ENCODE data around the gene SLC38A11.

Gene SLC38A11

DNA sequence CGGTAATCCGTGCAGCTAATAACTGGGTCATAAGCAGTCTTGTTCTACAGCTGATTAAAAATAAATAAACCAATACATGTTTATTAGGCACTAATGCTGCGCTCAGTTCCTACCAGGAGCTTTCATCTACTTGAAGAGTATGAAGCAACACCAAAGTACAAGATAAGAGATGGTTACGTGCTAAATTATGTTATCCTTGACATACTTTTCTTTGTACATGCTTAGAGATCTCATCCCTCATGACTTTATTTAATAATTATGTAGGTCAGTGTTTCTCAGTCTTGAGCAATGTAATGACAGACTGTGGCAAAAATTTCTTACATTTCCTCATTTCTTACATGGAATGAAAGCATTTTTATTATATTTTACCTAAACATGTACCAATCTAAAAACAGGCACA is 59.1 kb downstream of the SLC38A11 start:
- Mint-ChIP-seq H3K9me3 (peaks cover 13% of the 10 kb centered on the region), H3K36me3 (ENCODE audit: low read depth) (no peaks in the 10 kb centered on the region), H3K27me3 (ENCODE audit: low read depth) (peaks cover 12% of the 10 kb centered on the region), H3K27ac (no peak overlapping the region), H3K4me1 (ENCODE audit: low read depth) (peaks cover 9% of the 10 kb centered on the region), H3K4me3 (no peak overlapping the region)
- DNase-seq (ENCODE audit: low spot score): no peak

DNA sequence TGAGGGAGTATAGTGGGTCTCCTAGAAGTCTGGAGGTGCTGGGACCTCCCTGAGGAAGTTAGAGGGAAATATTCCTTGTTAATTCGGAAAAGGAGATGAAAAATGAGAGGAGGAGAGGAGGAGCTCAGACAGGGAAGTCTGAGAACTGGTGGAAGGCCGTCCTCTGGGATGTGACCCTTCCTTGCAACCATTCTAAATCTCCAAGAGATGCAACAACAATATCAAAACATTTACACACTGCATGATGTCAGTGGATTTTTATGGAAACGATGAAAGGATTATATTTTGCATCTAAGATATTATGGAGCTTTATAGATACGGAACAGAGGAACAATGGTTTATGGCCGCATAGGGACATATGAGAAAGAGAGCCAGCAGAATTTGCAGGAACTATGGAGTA is 63.9 kb downstream of the SLC38A11 start:
- Mint-ChIP-seq H3K4me3 (no peak overlapping the region), H3K36me3 (ENCODE audit: low read depth) (no peaks in the 10 kb centered on the region), H3K27ac (no peak overlapping the region), H3K9me3 (no peaks in the 10 kb centered on the region), H3K27me3 (ENCODE audit: low read depth) (peaks cover 20% of the 10 kb centered on the region), H3K4me1 (ENCODE audit: low read depth) (peaks cover 6% of the 10 kb centered on the region)
- DNase-seq (ENCODE audit: low spot score): no peak

DNA sequence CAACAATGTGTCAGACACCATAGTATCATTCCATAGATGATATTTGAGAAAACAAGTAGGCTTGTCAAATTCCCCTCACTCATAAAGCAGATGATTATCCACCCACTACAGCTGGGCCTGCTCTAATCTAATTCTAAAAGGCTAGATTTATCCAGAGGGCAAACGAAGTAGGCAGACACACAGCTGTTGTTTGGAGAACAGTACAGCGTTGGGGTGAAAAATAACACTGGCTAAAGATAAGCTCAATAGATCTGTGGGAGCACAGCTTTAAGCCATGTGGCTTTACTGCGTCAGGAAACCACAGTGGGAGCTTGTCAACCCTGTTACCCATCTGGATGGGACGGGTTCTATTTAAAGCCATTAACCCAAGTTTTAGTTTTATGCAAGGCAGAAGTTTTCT is 64.8 kb downstream of the SLC38A11 start:
- Mint-ChIP-seq H3K36me3 (ENCODE audit: low read depth) (no peaks in the 10 kb centered on the region), H3K9me3 (no peaks in the 10 kb centered on the region), H3K27me3 (ENCODE audit: low read depth) (peaks cover 20% of the 10 kb centered on the region), H3K4me3 (no peak overlapping the region), H3K27ac (no peak overlapping the region), H3K4me1 (ENCODE audit: low read depth) (peaks cover 4% of the 10 kb centered on the region)
- DNase-seq (ENCODE audit: low spot score): no peak

DNA sequence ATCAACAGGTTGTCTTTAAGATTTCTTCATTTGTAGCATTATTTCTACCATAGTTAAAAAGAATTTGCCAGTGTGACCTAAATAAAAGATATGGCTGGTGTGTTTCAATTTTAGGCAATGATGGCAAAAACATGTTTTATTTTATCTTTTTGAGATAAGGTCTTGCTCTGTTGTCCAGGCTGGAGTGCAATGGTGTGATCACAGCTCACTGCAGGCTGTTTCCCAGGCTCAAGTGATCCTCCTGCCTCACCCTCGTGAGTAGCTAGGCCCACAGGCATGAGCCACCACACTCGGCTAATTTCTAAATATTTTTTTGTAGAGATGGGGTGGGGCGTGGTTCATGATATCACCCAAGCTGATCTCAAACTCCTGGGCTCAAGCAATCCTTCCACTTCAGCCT is 66.7 kb downstream of the SLC38A11 start:
- H3K4me3 Mint-ChIP-seq: no peak overlapping the region
- peaks cover 22% of the 10 kb centered on the region for H3K27me3 Mint-ChIP-seq (ENCODE audit: low read depth)
- no peaks in the 10 kb centered on the region for H3K9me3 Mint-ChIP-seq
- H3K27ac Mint-ChIP-seq: no peak overlapping the region
- peaks cover 4% of the 10 kb centered on the region for H3K4me1 Mint-ChIP-seq (ENCODE audit: low read depth)
- DNase-seq (ENCODE audit: low spot score): no peak
- no peaks in the 10 kb centered on the region for H3K36me3 Mint-ChIP-seq (ENCODE audit: low read depth)

DNA sequence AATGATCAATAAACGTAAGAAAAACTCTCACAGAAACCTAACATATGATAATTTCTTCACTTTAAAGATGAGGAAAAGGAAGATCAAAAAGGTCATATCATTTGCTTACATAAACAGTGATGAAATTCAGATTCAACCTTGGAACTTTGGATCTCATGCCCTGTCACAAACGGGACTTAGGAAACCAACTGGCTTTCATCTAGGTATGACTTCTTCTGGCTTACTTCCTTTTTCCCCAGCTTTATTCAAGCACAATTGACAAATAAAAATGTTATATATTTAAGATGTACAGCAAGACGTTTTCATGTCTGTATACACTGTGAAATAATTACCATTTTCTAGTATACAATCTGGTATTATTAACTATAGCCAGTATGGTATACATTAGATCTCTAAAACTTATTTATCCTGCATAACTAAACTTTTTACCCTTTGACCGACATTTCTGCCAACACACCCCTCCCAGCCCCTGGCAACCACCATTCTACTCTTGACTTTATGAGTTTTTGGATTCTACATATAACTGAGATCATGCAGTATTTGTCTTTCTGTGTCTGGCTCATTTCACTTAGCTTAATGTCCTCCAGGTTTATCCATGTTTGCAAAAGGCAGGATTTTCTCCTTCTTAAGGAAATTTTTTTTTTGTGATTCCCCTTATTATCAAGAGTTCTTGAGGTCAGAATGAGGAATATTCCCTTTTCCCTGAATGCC is 67.7 kb downstream of the SLC38A11 start:
- no peak for DNase-seq (ENCODE audit: low spot score)
- H3K27ac Mint-ChIP-seq: no peak overlapping the region
- peaks cover 19% of the 10 kb centered on the region for H3K27me3 Mint-ChIP-seq (ENCODE audit: low read depth)
- H3K36me3 Mint-ChIP-seq (ENCODE audit: low read depth): no peaks in the 10 kb centered on the region
- H3K4me1 Mint-ChIP-seq (ENCODE audit: low read depth): peaks cover 4% of the 10 kb centered on the region
- H3K9me3 Mint-ChIP-seq: no peaks in the 10 kb centered on the region
- no peak overlapping the region for H3K4me3 Mint-ChIP-seq

DNA sequence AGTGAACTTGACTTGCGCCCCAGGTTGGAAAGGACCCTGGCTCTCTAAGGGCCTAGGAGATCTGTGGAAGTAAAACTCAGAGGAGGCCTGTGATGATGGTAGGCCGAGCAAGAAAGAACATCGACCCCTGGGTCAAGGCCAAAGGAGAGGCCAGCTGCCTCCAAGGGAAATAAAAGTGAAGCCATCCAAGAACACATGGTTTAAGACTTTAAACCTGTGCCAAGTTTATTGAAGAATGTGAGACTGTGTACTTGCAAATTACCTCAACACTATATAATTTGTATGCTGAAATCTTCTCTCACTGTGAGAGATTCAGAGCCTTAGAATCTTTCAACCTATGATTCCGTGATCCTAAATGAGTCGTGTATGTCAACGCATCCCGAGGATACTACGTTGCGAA is 73.0 kb downstream of the SLC38A11 start:
- Mint-ChIP-seq H3K27me3 (ENCODE audit: low read depth) (peaks cover 2% of the 10 kb centered on the region), H3K4me3 (no peak overlapping the region), H3K27ac (no peak overlapping the region), H3K9me3 (no peaks in the 10 kb centered on the region), H3K4me1 (ENCODE audit: low read depth) (no peaks in the 10 kb centered on the region), H3K36me3 (ENCODE audit: low read depth) (no peaks in the 10 kb centered on the region)
- DNase-seq (ENCODE audit: low spot score): no peak

DNA sequence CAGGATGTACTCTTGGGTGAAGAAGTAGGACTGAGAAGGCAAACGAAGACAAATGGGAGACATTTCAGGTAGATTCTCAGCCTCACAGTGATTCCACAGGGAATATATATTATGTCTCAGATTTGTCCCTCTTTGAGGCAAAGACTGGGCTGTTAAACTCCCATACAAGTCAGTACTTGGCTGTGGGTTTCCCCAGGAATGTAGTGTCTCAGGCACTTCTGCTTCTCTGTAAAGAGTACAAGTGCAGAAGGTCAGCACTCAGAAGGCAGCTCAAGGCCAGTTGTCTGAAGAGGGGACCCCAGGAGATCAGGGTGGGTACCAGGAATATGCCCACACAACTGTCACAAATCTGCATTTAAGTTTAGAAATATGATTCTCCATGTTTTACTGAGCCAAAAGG is 73.8 kb downstream of the SLC38A11 start:
- H3K27ac Mint-ChIP-seq: no peak overlapping the region
- H3K9me3 Mint-ChIP-seq: no peaks in the 10 kb centered on the region
- H3K36me3 Mint-ChIP-seq (ENCODE audit: low read depth): no peaks in the 10 kb centered on the region
- no peak for DNase-seq (ENCODE audit: low spot score)
- H3K27me3 Mint-ChIP-seq (ENCODE audit: low read depth): peaks cover 2% of the 10 kb centered on the region
- H3K4me3 Mint-ChIP-seq: no peak overlapping the region
- no peaks in the 10 kb centered on the region for H3K4me1 Mint-ChIP-seq (ENCODE audit: low read depth)

DNA sequence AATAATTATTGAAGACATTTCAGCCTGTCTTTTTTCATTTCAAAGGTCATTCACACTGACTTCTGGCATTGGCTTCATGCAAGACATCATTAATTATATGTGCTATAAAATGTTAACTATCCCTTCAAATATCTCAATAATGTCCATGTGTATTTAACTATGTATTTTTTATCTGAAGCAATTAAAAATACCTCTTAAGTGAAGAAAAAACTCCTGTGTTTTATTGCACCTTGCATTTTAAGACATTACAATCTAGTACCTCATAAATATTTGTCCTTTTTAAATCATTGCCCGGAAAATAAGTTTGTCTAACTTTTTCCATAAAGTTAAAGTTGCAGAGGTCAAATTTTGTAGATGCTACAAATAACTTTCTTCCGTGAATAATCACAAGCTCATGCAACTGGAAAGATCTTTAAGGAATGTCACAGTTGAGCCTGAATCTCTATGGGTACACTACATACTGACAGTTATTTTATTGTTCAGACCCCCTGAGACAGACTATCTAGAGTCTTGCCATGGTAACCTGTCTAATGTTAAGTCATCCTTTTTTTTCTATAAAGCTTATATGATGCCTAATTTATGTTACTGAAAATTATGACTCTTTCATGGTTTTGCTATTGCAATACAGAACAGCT is 75.3 kb downstream of the SLC38A11 start:
- no peak for DNase-seq (ENCODE audit: low spot score)
- peaks cover 2% of the 10 kb centered on the region for H3K27me3 Mint-ChIP-seq (ENCODE audit: low read depth)

DNA sequence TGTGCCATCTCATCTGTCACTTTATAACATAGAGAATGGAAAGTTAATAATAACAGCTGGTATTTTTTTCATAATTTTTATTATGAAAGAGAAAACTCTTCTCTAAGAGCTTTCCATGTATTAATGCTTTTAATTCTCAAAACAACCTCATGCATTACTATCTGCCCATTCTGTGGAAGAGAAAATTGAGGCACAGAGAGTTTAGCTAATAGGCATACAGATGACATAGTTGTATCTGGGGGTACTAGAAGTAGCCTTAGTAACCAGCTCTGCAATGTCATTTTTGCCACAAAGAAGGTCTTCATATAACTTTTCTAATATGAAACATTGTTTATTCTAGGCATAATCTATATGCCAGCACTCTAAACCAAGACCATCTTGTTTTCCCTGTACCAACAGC is 77.4 kb downstream of the SLC38A11 start:
- no peak overlapping the region for H3K27ac Mint-ChIP-seq
- no peaks in the 10 kb centered on the region for H3K36me3 Mint-ChIP-seq (ENCODE audit: low read depth)
- H3K4me3 Mint-ChIP-seq: no peak overlapping the region
- H3K9me3 Mint-ChIP-seq: no peaks in the 10 kb centered on the region
- H3K4me1 Mint-ChIP-seq (ENCODE audit: low read depth): no peaks in the 10 kb centered on the region
- no peaks in the 10 kb centered on the region for H3K27me3 Mint-ChIP-seq (ENCODE audit: low read depth)
- no peak for DNase-seq (ENCODE audit: low spot score)

More for the DNA sequence above, 75.3 kb downstream of the SLC38A11 start:
- Mint-ChIP-seq H3K9me3 (no peaks in the 10 kb centered on the region), H3K27ac (no peak overlapping the region), H3K36me3 (ENCODE audit: low read depth) (no peaks in the 10 kb centered on the region), H3K4me1 (ENCODE audit: low read depth) (no peaks in the 10 kb centered on the region), H3K4me3 (no peak overlapping the region)

DNA sequence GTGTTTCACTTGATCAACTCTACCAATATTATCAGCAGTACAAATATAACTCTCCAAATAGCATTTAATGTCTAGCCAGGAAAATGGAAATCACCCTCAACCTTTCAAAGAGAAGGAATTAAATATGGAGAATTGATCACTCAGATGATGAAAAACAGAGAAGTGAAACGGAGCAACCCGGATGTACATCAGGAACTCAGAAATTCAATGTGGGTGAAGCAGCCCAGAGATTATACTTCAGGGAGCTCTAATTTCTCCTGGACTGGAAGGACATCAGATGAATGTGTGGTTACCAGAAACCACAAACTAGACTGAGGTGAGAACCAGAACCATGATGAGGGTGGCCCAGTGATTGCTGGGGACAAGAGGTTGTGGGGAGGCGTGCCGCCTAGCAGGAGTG is 78.2 kb downstream of the SLC38A11 start:
- no peak overlapping the region for H3K27ac Mint-ChIP-seq
- no peaks in the 10 kb centered on the region for H3K36me3 Mint-ChIP-seq (ENCODE audit: low read depth)

DNA sequence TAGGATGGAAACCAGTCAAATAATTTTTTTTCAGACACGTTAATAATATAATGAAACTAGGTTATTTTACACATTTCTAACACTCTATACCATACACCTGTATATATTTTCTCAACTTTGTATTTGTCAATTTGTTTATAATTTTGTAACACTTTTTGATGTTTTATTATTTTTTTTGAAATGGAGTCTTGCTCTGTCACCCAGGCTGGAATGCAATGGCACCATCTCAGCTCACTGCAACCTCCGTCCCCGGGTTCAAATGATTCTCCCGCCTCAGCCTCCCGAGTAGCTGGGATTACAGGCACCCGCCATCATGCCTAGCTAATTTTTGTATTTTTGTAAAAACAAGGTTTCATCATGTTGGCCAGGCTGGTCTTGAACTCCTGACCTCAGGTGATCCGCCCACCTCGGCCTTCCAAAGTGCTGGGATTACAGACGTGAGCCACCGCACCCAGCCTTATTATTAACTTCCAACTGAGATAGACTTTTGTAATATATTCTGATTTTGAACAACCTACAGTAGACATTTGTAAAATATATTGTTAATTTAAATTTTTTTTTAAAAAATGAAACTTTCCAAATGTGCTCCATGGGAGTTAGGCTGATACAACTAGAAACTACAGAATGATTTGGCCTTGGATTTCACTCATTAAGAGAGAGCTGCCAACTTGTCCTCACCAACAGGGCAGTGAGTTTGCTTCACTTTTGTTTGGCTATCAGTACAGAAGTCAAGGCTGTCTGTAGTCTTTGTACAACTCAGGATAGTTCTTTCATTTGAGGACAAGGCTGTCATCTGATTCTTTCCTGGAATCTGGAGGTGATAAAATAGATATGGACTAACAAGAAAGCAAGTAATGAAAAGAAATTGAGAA is 79.8 kb downstream of the SLC38A11 start:
- H3K27me3 Mint-ChIP-seq (ENCODE audit: low read depth): no peaks in the 10 kb centered on the region
- no peaks in the 10 kb centered on the region for H3K4me1 Mint-ChIP-seq (ENCODE audit: low read depth)
- no peak overlapping the region for H3K27ac Mint-ChIP-seq
- H3K36me3 Mint-ChIP-seq (ENCODE audit: low read depth): no peaks in the 10 kb centered on the region
- no peak overlapping the region for H3K4me3 Mint-ChIP-seq
- no peaks in the 10 kb centered on the region for H3K9me3 Mint-ChIP-seq
- DNase-seq (ENCODE audit: low spot score): no peak

More for the DNA sequence above, 78.2 kb downstream of the SLC38A11 start:
- DNase-seq (ENCODE audit: low spot score): no peak
- Mint-ChIP-seq H3K9me3 (no peaks in the 10 kb centered on the region), H3K4me3 (no peak overlapping the region), H3K27me3 (ENCODE audit: low read depth) (no peaks in the 10 kb centered on the region), H3K4me1 (ENCODE audit: low read depth) (no peaks in the 10 kb centered on the region)

DNA sequence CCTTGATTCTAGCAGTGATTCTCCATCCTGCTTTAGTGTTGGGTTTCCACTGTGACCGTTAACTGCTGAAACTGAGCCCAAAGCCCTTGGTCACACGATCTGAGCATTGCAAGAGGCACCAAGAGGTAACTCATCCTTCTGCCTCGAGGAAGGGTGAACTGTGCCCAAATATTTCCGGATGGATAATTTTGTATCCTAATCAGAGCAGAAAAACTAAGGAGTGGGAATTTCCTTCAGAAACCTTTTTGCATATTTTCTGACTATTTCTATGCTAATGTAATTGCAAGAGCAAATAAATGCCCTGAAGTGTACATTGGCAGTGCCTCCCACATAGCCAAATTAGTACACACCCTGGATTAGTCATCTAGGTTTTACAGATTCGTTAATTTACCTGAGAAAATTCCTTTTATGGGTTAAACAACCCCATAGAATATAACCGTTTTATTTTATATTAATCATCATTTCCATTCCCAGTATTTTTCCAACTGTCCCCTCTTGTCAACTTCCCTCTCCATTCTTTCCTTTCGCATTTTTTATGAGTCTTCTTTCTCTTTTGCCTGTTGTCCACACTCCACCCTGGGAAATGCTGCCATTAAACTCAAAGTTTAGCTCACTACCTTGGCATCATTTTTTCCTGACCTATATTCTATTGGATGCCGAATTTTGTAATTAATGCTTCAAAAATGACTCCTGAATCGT is 82.0 kb downstream of the SLC38A11 start:
- Mint-ChIP-seq H3K36me3 (ENCODE audit: low read depth) (no peaks in the 10 kb centered on the region), H3K27ac (no peak overlapping the region)

DNA sequence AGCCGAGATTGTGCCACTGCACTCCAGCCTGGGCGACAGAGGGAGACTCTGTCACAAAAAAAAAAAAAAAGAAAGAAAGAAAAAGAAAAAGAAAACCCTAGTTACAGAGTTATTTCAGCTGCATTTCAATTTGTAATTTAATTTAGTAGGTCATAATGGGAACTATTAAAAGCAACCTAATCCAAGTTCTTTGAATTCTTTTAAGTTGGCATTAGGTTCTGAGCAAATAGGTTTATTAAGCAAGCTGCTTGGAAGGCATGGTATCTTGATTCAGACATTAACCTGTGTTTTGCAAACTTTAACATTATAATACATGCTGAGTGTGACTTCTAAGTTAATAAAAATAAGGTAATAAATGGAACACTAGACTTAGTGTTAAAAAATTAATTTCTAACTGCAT is 83.9 kb downstream of the SLC38A11 start:
- Mint-ChIP-seq H3K27ac (no peak overlapping the region), H3K4me3 (no peak overlapping the region), H3K36me3 (ENCODE audit: low read depth) (no peaks in the 10 kb centered on the region), H3K9me3 (no peaks in the 10 kb centered on the region), H3K4me1 (ENCODE audit: low read depth) (no peaks in the 10 kb centered on the region), H3K27me3 (ENCODE audit: low read depth) (peaks cover 5% of the 10 kb centered on the region)
- DNase-seq (ENCODE audit: low spot score): no peak

More for the DNA sequence above, 82.0 kb downstream of the SLC38A11 start:
- DNase-seq (ENCODE audit: low spot score): no peak
- Mint-ChIP-seq H3K4me1 (ENCODE audit: low read depth) (no peaks in the 10 kb centered on the region), H3K4me3 (no peak overlapping the region), H3K27me3 (ENCODE audit: low read depth) (peaks cover 5% of the 10 kb centered on the region), H3K9me3 (no peaks in the 10 kb centered on the region)

DNA sequence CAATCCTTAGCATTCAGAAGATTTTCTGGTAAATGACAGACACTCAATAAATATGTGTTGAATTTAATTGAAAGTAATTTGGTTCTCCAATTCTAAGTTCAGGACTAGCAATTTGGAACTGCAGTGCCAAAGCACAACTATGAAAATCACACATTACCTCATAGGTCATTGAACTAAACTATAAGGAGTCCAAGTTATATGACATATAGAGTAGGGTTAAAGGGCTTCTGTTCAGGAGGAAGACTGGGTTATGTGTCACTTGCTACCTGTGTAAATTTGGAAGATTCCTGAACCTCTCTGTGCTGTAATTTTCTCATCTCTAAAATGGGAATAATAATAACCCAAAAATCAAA is 85.9 kb downstream of the SLC38A11 start:
- H3K36me3 Mint-ChIP-seq (ENCODE audit: low read depth): no peaks in the 10 kb centered on the region
- H3K4me3 Mint-ChIP-seq: no peak overlapping the region
- DNase-seq (ENCODE audit: low spot score): no peak
- H3K27ac Mint-ChIP-seq: no peak overlapping the region
- H3K4me1 Mint-ChIP-seq (ENCODE audit: low read depth): no peaks in the 10 kb centered on the region
- no peaks in the 10 kb centered on the region for H3K9me3 Mint-ChIP-seq
- peaks cover 8% of the 10 kb centered on the region for H3K27me3 Mint-ChIP-seq (ENCODE audit: low read depth)

All from T-helper 2 cell treated with Interferon-gamma antibody and Interleukin-4, amounts not matched to agents 5 μg/mL and 100 μg/mL, for 36 hours (primary cell).